Activated CD8-positive, alpha-beta T cell treated with anti-CD3 and anti-CD28 coated beads for 36 hours (primary cell): ENCODE results near the gene SLIT1. TPM values are rescaled to one million over a fixed set of nuclear protein-coding genes. Genes with fewer than 3 reads are reported as not detected.

Source experiments
- ATAC-seq: fragments of 200-7000 bp; cut with Tn5 transposase; one replicate; pipeline ENCODE4 v1.10.0; 2021; ENCODE audit warnings: mild to moderate bottlenecking, moderate library complexity
- CTCF ChIA-PET: fragments of 350-600 bp; sonication (Branson Sonifier 250); formaldehyde crosslinking; loops from one replicate; lab custom pipeline; 2021; ENCODE audit warnings: antibody characterized with exemption; lab: Charles Lee
- POLR2A ChIA-PET: fragments of 350-600 bp; sonication (Branson Sonifier 250); formaldehyde crosslinking; loops from one replicate; lab custom pipeline; 2021; ENCODE audit warnings: antibody characterized with exemption; lab: Charles Lee
- DNase-seq: peaks from one replicate; pipeline ENCODE4 v3.0.0-alpha.2; 2020
- H3K27ac Mint-ChIP-seq: one replicate; pipeline ENCODE4 v1.8.0; 2021; ENCODE audit warnings: mild to moderate bottlenecking, mixed read lengths
- H3K27me3 Mint-ChIP-seq: one replicate; pipeline ENCODE4 v1.8.0; 2021; ENCODE audit warnings: mixed read lengths
- H3K36me3 Mint-ChIP-seq: one replicate; pipeline ENCODE4 v1.8.0; 2021; ENCODE audit warnings: low read depth, mixed read lengths
- H3K4me1 Mint-ChIP-seq: one replicate; pipeline ENCODE4 v1.8.0; 2021; ENCODE audit warnings: low read depth, mixed read lengths
- H3K4me3 Mint-ChIP-seq: one replicate; pipeline ENCODE4 v1.8.0; 2021; ENCODE audit warnings: mild to moderate bottlenecking, moderate library complexity, mixed read lengths
- H3K9me3 Mint-ChIP-seq: one replicate; pipeline ENCODE4 v1.8.0; 2021; ENCODE audit warnings: mixed read lengths
- CTCF ChIP-seq: fragments of 200-600 bp; IDR thresholded peaks from one replicate; pipeline ENCODE4 v1.8.0; 2022; ENCODE audit warnings: antibody characterized with exemption, mild to moderate bottlenecking
- intact Hi-C: fragments of 100-400 bp; cut with micrococcal nuclease; formaldehyde crosslinking; loops from one replicate; pipeline ENCODE4 v1.10.0; 2022
- total RNA-seq, 2 experiments: library from RNA; stranded (reverse); gene quantifications; one replicate each; pipeline ENCODE4 v1.2.3, GENCODE V29; 2021

The SLIT1 gene
- total RNA-seq, 2 experiments from 2014 or later, result 0.34 to 1.2 TPM

- no peak for DNase-seq
- H3K27me3 Mint-ChIP-seq, result peaks cover 3% of the 10 kb centered on the region
- intact Hi-C loops, result no loop called here
- H3K36me3 Mint-ChIP-seq, result no peaks in the 10 kb centered on the region
- H3K4me1 Mint-ChIP-seq, result no peaks in the 10 kb centered on the region
- ChIA-PET CTCF (no interaction called here), POLR2A (interaction anchor here (1.5 kb wide), 1 partner anchor 15 kb away, joined by 5 read pairs; no protein-coding TSS in a partner anchor)
- no peak overlapping the region for H3K27ac Mint-ChIP-seq
- no peak for TF ChIP-seq CTCF
- no peaks in the 10 kb centered on the region for H3K9me3 Mint-ChIP-seq
- ATAC-seq, result no peak
- no peak overlapping the region for H3K4me3 Mint-ChIP-seq
These were observed 184.4 kb downstream of the SLIT1 start for GRCh38 chr10:97001183-97001991.

- intact Hi-C loops, result no loop called here
- no peak overlapping the region for H3K4me3 Mint-ChIP-seq
- peaks cover 2% of the 10 kb centered on the region for H3K27me3 Mint-ChIP-seq
- ATAC-seq (no peak), DNase-seq (no peak)
- no peaks in the 10 kb centered on the region for H3K4me1 Mint-ChIP-seq
- ChIA-PET CTCF (no interaction called here), POLR2A (interaction anchor here (1.5 kb wide), 1 partner anchor 16 kb away, joined by 5 read pairs; no protein-coding TSS in a partner anchor)
- H3K36me3 Mint-ChIP-seq, result no peaks in the 10 kb centered on the region
- TF ChIP-seq CTCF, result no peak
- H3K27ac Mint-ChIP-seq, result no peak overlapping the region
- H3K9me3 Mint-ChIP-seq, result no peaks in the 10 kb centered on the region
These were observed 185.1 kb downstream of the SLIT1 start for GRCh38 chr10:97000487-97001182.

- no peak for DNase-seq
- Mint-ChIP-seq H3K36me3 (no peaks in the 10 kb centered on the region), H3K27ac (no peak overlapping the region), H3K27me3 (no peaks in the 10 kb centered on the region), H3K4me3 (no peak overlapping the region), H3K9me3 (no peaks in the 10 kb centered on the region), H3K4me1 (no peaks in the 10 kb centered on the region)
- no peak for ATAC-seq
- CTCF ChIA-PET, result no interaction called here
- POLR2A ChIA-PET, result no interaction called here
- TF ChIP-seq CTCF, result no peak
- intact Hi-C loops, result no loop called here
These were observed 185.8 kb downstream of the SLIT1 start for GRCh38 chr10:96999987-97000386.

DNA sequence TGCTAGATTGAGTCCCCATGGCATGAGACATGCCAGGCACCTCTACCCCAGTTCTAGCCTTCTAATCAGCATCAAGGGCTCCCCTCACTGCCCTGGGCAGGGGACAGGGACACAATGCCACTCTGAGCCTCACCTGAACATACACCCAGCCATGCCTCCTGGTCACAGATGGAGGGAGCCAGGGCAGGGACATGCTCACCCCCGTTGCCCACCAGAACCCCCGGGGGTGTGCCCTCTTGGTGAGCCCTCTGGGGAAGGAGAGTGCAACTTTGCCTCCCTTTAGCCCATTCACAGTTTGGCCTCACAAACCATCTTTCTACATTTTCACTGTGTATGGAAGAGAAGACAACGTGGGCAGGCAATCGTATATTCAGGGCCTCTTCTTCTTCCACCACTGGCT, 186.4 kb downstream of the SLIT1 start:
- no peak for DNase-seq

More for the DNA sequence above, 186.4 kb downstream of the SLIT1 start:
- ChIA-PET CTCF (no interaction called here), POLR2A (no interaction called here)
- ATAC-seq, result no peak
- intact Hi-C loops, result no loop called here
- Mint-ChIP-seq H3K36me3 (no peaks in the 10 kb centered on the region), H3K4me1 (no peaks in the 10 kb centered on the region), H3K27ac (no peak overlapping the region), H3K4me3 (no peak overlapping the region), H3K9me3 (no peaks in the 10 kb centered on the region), H3K27me3 (no peaks in the 10 kb centered on the region)
- no peak for TF ChIP-seq CTCF
